Measurements from ENCODE around the gene THSD4. TPM values are rescaled to one million over a fixed set of nuclear protein-coding genes. Genes with fewer than 3 reads are reported as not detected.
A peak's percentile ranks its signal among the peaks of the same experiment; 100 is the strongest.

Gene THSD4
- polyA plus RNA-seq, 12 donors = 18.2 to 45.9 (median 26.2) TPM; not detected in 1

DNA sequence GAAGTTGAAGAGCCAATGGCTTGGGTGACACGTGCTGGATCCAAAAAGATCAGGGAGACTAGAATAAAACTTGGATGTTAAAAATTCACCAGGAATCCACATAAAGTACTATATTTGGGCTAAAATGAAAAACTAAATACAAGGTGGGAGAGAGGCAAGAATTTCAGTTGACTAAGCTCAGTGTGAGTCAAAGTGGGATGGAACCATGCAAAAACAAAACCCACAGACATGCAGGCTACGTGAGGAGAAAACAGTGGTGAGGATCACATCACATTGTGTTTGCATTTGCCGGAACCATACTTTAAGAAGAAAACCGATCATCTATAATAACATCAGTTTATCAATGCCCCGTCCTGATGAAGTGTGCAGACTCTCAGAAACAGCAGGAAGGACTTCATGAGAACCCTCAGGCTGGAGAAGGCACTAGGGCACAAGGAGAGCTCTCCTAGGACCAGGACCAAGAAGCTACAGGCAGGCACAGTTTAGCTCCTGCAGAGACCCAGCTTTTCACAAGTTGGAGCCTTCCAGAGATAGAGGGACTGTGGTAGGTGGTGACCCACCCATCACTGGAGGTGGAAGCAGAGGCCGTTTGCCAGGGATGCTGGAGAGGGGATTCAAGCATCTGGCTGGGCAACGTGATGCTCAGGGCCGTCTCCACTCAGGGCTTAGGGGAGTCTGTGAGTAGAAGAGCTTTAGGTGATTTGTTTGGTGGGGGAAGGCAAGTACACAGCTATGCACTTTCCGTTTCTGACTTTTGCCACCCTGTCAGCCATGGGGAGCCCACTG lies 666.1 kb downstream of the THSD4 start:
- DNase-seq = no peak

DNA sequence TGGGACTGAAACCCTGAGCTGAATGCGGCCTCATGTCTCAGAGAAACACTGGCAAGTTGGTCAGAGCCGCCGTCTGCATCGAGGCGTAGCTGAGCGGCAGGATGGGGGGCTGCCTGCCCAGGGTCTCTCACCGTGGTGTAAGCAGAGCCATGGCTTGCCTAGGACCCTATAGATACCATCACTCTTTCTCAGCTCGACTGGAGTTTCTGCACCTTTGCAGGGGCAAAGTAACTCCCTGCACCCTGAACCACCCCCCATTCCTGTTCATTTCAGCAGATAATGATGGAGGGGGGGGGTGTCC lies 666.6 kb downstream of the THSD4 start:
- DNase-seq = no peak

DNA sequence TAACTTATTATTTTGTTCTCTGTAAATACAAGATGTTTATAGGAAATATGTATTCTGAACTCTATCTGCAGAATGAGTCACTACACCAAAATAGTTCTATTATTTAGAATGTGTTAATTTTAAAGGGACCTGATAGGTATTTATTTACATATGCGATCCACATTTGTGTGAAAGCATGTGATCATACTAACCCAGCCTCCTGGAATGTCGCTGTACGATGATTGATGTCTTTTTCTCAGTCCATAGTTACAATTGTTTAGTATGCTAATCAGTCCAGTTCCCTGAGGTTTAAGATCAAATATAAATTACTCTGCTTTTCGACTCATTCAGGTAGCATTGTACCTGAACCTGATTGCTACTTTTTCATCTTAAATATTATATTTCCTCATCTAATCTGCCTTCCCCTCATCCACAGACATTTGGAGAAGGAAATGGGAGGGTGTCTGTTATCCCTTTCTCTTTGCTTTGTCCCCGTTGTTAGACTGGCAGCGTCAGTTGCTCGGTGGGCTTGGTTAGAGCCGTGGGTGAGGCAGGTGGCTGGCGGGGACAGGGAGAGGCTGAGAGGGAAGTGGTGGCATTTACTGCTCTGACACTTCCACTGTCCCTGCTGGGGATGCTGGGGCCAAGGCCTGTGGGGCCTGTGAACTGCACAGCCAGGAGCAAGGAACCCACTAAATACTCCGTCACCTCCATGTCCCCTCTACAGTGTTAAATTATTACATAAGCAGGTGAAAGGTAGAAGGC lies 667.3 kb downstream of the THSD4 start:
- DNase-seq = no peak

DNA sequence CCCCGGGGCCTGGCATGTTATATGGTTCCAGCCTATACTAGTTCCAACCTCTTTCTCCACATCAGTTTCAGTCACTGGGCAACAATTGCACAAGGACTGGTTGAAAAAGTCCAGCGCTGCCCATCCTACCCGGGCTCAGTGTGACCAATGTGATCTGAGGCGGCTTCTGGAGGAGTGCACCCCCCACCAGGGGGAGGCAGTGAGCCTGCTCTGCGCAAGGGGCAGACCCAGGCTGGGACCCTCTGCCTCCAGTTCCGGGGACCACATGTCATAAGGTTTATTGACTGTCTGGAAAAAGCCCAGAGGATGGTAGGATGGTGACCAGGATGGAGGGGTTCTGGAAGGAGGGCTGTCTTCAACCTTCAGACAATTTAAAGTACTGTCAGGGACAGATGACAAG lies 669.4 kb downstream of the THSD4 start:
- DNase-seq = no peak

DNA sequence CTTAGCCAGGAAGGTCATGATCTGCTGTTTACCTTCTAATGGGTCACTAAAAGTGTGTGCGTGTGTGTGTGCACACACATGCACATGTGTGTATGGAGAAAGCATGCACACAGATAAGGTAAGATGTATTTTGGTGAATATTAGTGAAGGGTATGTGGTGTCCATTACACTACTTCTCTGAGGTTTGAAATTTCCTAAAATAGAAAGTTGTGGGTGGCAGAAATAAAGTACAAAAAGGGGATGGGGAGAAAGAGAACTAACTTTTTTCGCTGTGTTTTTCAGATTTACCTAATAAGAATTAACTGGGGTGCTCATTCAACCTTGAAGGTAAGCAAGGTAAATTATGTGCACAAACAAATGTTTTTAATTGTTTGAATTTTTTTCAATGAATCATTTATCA lies 670.7 kb downstream of the THSD4 start:
- no peak for DNase-seq

DNA sequence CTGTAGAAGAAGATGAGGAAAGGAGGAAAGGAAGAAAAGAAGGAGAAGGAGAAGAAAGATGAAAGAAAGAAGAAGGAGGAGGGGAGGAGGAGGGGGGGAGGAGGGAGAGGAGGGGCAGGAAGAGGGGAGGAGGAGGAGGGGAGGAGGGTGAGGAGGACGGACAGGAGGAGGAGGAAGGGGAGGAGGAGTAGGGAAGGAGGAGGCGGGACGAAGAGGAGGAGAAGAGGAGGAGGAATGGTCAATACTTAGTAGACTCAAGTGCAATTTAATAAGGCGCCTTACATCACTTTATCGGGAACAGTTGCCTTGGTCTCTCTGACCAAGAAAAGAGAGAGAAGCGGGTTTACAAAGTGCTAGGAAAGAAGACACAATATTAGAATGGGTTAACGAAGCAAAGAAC lies 671.4 kb downstream of the THSD4 start:
- no peak for DNase-seq

DNA sequence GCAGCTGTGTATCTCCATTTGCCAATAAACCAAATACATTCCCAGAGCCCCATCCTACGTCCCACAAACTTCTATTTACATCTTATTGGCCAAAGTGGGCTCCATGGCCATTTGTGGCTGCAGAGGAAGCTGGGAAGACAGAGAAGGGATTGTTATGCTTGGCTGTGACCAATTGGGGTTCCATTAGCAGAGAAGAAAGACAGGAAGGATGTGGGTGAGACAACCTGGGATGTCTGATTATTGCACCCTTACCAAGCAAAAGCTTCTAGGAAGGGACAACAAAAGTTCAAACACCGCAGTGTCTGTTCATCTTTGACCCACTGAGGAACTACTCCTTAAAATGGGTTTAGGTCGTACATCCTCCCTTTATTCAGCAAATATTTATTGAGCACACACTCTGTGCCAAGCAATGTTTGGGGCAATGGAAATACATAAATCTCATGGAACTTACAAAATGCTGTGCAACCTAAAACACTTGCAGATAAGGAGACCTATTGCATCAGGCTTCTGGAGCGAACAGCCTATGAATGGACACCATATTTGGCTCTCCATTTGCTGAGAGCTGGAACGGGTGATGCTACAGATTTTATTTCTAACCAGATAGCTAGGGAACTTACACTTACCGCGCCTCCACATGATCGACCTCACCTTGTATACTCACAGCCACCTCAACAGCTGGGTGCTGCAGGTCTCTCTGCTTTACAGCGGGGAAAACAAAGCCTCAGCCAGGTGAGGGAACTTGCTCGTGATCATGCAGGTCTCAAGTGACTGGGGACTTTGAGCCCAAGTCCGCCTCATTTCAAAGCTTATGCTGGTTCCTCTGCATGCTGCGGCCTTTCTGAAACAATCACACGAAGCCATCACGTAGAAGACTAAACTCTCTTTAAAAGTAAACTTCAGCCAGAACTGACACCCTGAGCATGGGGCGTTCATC lies 673.6 kb downstream of the THSD4 start:
- no peak for DNase-seq

DNA sequence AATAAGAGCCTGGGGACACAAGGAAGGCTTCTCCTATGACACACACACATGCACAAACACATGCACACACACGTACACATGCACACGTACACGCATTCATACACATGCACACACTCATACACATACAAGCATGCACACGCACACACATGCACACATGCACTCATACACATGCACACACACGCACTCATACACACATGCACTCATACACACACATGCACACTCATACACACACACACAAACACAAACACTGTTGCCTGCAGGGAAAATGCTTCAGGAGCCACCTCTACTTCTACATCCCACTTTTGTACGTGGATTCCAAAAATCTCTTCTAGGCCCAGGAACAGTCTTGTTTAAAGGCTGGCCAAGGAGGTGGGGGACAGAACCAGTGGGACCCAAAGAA lies 674.3 kb downstream of the THSD4 start:
- DNase-seq = no peak

DNA sequence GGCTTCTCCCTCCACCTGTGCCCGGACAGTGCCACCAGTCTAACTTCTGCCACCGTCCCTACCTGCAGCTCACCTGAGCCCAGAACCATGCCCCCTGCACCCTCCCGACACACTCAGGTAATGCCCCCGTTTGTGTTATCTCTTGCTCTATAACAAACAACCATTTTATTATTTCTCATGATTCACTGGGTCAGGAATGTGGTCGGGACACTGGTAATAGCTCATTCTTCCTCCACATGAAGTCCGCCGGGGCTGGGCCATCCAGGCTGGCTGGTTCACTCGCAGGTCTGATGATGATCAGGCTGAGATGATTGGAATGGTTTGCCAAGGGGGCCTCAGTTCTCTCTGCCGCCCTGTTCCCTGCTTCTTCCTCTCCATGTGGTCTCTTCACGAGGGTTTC lies 674.8 kb downstream of the THSD4 start:
- no peak for DNase-seq

DNA sequence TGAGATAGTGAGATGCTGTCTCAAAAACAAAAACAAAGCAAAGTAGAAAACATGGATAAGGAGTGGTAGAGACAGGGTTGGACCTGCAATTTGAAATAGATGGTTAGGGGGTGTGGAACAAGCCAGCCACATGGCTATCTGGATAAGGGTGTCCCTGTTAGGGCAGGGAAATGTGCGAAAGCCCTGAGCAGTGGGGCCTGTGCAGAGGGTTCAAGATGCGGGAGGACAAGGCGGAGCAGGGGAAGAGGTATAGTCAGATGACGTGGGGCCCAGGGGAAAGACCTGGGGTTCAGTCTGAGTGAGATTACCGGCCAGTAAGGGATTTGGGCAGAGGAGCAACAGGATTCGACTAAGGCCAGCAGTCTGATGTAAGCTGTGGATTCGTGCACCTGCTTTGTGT lies 676.7 kb downstream of the THSD4 start:
- no peak for DNase-seq

DNA sequence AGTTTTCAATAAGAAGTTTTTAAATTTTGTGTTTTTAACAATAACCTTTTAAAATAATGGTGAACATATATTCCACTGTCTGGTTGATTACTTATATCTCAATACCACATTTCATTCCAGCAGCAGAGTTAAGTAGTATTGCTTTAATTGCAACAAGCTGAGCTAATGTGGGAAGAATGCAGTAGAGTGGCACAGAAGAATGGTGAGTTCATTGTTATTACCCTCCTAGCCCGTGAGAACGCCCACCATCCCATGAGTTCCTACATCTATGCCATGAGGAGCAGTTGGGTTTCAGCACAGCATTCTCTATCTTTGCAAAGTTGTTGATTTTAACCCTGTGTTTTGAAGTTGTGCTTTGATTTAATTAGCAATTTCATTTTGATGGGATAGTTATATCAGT lies 677.2 kb downstream of the THSD4 start:
- no peak for DNase-seq

DNA sequence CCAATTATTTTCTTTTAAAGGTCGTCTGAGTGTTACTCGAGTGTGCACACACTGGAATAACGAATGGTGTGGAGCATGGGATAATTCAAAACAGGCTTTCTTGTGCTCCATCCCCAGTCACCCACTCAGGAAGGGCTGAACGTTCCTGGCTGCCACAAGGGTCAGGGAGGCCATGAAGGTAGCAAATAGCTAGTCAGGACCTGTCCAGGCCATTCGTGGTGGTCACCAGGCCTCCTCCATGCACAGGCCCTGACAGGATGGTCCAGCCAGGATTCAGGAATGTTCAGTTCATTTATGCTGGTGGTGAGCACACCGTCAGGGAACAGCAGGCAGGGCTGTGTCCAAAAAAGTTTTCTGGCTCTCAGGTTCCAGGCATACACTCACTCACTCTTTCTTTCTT lies 683.4 kb downstream of the THSD4 start:
- no peak for DNase-seq

DNA sequence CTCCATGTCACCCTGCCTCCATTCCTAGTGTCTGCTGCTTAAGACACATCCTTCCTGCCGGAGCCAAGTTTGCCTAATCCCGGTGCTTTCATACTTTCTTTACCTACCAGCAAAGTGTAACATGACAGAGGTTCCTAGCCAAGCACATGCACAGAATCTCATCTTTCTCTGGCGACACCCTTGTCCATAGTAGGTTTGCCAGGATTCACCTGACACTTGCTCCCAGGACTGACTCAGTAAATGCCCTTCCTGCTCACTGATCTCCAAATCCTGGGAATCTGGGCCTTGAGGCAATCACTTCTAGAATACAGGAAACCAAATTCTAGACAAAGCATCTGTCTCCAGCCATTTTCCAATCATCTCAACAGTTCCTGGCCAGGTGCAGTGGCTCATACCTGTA lies 684.9 kb downstream of the THSD4 start:
- DNase-seq = no peak

DNA sequence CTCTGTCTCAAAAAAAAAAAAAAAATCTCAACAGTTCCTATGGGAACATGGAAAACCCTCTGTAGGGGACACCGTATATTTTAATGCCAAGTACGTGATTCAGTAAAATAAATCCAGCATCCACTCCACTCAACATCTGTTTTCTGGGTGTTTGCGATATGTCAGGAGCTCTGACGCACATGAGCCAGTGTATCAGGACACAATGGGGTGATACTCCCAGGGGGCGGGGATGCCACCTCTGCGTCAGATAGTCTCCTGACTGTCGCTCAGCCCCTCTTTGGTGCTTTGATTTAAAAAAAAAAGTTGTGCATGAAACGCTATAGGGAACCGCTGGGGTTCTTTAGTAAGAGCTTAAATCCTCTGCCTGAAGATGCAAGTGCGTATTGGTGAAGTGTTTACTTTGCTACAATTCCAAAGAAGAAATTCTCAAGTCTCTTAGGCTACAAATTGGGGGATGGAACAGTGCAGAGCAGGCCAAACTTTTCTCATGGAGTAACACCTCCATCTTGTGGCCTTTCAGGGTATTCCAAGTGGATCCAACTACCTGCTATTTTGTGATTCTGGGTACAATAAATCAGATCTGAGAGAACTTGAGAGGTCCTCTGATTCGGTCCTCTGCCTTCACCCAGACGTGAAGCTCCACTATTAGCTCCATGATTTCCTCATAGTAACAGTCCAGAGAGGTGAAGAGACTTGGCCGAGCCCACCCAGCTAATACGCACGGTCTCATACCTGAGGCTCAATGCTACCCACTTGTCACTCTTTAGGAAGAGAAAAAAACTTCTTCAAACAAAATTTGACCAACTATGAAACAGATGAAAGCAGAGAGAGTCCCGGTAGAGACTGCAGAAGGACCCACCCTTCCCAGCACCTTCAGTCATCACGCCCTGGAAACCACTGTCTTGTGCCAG lies 685.8 kb downstream of the THSD4 start:
- DNase-seq = peak; percentile 84

DNA sequence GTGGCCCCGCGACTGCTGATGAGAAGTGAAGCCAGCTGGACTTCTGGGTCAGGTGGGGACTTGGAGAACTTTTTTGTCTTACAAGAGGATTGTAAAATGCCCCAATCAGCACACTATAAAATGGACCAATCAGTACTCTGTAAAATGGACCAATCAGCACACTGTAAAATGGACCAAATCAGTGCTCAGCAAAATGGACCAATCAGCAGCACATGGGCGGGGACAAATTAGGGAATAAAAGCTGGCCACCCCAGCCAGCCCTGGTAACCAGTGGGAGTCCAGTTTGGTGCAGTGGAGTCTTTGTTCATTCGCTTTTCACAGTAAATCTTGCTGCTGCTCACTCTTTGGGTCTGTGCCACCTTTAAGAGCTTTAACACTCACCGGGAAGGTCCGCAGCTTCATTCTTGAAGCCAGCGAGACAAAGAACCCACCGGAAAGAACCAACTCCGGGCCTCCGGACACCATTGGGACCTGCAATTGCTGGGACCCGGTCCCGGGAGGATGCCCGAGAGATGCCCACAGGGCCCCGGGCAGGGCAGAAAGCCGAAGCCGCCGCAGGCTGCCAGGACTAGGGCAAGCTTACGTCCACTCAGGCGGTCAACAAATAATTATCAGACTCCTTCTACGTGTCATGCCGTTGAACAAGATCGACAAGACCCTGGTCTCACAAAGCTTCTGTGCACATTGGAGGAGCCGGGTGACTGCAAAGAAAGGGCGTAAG lies 686.8 kb downstream of the THSD4 start:
- no peak for DNase-seq

DNA sequence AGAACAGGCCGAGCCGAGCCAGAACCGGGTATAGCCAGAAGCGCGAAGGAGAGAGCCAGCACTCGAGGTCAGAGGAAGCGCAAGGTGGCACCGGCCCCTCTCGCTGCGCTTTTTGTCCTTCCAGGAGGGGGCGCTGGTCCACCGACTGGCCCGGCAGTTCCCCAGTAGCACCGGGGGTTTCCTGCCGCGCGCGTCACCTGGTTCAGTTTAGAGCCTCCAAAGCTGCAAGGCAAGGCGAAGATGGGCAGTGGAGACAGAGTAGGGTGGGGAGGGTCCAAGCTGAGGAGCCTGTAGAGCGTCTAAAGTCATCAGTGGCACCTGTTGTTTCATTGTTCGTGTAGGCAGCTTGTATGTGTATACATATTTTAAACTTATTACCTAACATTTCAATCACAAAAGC lies 687.5 kb downstream of the THSD4 start:
- no peak for DNase-seq

DNA sequence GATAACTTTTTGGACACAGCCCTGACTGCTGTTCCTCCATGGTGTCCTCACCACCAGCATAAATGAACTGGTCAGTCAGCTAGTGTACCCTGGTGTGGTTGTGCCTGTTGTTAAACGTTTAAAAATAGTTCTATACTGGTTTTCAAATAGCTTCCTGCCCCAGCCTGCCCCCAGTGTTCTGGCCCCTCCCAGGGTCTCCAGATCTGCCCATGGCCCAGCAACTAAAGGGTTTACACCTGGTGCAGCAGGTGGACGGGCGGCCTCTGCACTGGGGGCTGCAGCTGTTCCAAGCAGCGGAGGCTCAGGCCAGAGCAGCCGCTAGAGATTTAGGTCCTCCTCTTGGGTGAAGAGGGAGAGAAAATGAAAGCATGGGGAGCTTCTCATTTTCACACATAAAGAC lies 689.0 kb downstream of the THSD4 start:
- no peak for DNase-seq

DNA sequence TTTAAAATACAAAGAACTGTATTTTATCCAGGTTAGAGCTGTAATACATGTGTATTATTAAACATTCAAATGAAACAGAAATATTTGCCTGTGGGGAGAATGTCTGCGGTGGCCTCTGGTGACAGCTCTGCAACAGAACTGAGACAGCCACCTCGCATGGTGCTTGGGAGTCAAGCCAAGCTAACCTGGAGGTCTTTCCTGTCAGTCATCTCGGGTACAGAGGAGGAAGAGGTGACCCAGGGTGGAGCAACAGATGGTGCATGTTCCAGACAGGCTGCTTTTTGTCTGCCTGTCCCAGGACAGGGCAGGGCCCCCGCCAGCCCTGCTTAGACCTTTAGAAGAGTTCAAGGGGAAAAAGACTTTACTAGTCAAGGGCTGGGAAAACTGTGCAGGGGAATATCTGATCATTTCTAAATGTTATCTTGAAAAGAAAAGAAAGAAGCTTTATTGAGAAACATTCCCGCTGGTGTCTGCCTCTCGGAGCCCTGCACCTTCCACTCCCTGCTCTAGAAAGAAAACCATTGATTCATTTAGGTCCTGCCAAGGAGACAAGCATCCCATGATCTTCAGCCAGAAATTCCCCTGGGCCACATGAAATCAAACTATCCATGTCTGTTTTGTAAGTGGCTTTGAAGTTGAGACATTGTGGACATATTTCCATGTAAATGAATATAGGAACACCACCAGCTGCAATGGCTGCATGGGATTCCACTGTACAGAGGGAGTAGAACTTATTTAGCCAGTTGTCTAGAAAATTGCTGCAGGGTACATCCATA lies 689.6 kb downstream of the THSD4 start:
- no peak for DNase-seq

DNA sequence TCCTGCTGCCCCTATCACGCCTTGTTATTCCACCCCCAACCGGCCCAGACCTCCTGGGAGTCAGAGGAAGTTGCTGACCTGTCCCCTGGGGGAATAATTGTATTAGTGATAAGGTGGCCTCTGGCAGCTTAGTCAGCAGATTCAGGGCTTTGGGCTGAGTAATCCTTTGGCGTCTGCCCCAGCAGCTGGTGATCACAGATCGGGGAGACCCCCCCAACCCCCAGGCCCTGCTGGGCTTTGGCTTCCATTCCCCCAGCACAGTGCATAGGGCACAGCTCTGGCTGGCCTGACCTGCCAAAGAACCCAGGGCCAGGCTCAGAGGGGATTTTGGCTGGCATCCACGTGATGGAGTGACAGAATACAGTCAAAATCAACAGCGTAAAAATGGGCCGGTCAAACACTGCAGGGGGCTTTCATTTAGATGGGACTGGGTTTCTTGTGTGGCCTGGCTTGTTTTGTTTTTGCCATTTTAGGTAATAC lies 691.2 kb downstream of the THSD4 start:
- no peak for DNase-seq

DNA sequence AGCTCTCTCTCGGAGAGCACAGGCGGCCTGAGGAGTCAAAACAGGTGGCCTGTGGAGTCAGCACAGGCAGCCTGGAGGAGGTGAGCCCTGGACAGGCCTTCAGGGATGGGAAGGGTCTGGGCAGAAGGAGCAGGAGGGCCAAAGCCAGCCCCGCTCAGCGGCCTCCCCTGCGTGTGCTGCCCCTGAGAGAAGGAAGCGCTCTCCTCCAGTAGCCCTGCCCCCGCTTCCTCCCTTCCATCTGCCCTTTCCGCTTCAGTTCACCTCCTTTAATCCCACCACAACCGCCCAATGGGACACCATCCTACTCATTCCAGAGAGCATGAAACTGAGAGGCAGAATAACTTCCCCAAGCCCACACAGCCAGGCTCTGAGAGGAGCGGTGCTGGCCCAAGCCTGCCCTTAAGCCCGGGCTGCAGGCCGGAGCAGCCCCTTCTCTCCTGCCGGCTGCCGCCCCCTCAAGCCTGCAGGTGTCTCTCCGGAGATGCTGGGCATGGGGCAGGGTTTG lies 691.9 kb downstream of the THSD4 start:
- DNase-seq = no peak
